BE2C (cell line): ENCODE results near the gene AIFM1.

Source experiments
- DNase-seq: peaks from one replicate; pipeline ENCODE4 v3.0.0-alpha.2; 2020
- H3K27me3 ChIP-seq: fragments of 250-450 bp; sonication (Bioruptor Pico); 2 replicates; pipeline ENCODE4 v1.5.1; 2020; ENCODE audit warnings: mild to moderate bottlenecking
- H3K36me3 ChIP-seq: fragments of 250-450 bp; sonication (Bioruptor Pico); 2 replicates; pipeline ENCODE4 v1.5.1; 2020; ENCODE audit warnings: mild to moderate bottlenecking
- H3K4me1 ChIP-seq: fragments of 250-450 bp; sonication (Bioruptor Pico); 2 replicates; pipeline ENCODE4 v1.5.1; 2020
- H3K4me3 ChIP-seq: 2 replicates; pipeline ENCODE4 v1.5.1; 2011; ENCODE audit warnings: low read depth, low read length
- H3K9me3 ChIP-seq: fragments of 250-450 bp; sonication (Bioruptor Pico); 2 replicates; pipeline ENCODE4 v1.5.1; 2020
- TF ChIP-seq, protein P1 (sequence below): IDR thresholded peaks from 2 replicates; pipeline ENCODE4 v1.5.1; 2012; ENCODE audit warnings: mild to moderate bottlenecking, low read depth, low read length

AIFM1 gene

DNA sequence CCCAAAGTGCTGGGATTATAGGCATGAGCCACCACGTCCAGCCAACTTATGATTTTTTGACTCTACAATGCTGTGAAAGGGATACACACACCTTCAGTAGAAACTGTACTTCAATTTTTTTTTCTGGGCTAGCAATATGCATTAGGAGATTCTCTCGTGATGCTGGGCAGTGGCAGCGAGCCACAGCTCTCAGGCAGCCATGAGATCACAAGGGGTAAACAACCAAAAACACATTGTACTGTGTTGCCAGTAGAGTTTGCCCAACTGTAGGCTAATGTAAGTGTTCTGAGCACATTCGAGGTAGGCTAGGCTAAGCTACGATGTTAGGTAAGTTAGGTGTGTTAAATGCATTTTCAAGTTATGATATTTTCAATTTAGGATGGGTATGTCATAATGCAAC lies 31.8 kb upstream of the AIFM1 start:
- peaks cover 3% of the 10 kb centered on the region; the same call in 1 of the 2 replicates for H3K27me3 ChIP-seq
- H3K4me3 ChIP-seq, result no peak overlapping the region
- H3K9me3 ChIP-seq, result no peaks in the 10 kb centered on the region
- H3K4me1 ChIP-seq, result no peaks in the 10 kb centered on the region
- H3K36me3 ChIP-seq, result no peaks in the 10 kb centered on the region
- TF ChIP-seq, protein P1, sequence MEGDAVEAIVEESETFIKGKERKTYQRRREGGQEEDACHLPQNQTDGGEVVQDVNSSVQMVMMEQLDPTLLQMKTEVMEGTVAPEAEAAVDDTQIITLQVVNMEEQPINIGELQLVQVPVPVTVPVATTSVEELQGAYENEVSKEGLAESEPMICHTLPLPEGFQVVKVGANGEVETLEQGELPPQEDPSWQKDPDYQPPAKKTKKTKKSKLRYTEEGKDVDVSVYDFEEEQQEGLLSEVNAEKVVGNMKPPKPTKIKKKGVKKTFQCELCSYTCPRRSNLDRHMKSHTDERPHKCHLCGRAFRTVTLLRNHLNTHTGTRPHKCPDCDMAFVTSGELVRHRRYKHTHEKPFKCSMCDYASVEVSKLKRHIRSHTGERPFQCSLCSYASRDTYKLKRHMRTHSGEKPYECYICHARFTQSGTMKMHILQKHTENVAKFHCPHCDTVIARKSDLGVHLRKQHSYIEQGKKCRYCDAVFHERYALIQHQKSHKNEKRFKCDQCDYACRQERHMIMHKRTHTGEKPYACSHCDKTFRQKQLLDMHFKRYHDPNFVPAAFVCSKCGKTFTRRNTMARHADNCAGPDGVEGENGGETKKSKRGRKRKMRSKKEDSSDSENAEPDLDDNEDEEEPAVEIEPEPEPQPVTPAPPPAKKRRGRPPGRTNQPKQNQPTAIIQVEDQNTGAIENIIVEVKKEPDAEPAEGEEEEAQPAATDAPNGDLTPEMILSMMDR, result no peak
- no peak for DNase-seq

- H3K4me3 ChIP-seq, result no peak overlapping the region
- TF ChIP-seq, protein P1, result no peak
- no peaks in the 10 kb centered on the region for H3K9me3 ChIP-seq
- no peaks in the 10 kb centered on the region for H3K36me3 ChIP-seq
- peaks cover 3% of the 10 kb centered on the region; the same call in 1 of the 2 replicates for H3K27me3 ChIP-seq
- no peak for DNase-seq
- no peaks in the 10 kb centered on the region for H3K4me1 ChIP-seq
Measured at GRCh38 chrX:130196466-130196865, 30.8 kb upstream of the AIFM1 start.

DNA sequence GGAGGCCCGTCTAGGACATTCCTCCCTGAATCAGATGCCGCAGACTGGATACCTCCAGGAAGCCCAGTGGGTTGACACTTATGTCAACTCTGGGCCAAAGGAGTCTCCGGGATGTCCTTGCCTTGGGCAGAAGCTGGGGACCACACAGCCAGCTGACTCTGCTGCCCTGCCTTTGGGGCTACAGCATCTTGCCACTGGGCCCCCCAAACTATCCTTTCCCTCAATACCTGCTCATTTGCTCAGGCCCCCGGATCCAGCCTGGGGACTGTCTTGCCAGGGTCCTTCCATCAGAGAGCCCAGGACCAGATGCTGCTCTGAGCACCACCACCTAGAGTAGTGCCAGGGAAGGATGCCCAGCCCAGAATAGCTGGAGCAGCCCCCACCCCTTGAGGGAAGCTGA lies 25.2 kb upstream of the AIFM1 start:
- TF ChIP-seq, protein P1, result no peak
- Histone ChIP-seq H3K36me3 (no peaks in the 10 kb centered on the region), H3K27me3 (no peaks in the 10 kb centered on the region; the same call in 1 of the 2 replicates), H3K4me1 (no peaks in the 10 kb centered on the region), H3K9me3 (no peaks in the 10 kb centered on the region), H3K4me3 (no peak overlapping the region)
- DNase-seq, result no peak

DNA sequence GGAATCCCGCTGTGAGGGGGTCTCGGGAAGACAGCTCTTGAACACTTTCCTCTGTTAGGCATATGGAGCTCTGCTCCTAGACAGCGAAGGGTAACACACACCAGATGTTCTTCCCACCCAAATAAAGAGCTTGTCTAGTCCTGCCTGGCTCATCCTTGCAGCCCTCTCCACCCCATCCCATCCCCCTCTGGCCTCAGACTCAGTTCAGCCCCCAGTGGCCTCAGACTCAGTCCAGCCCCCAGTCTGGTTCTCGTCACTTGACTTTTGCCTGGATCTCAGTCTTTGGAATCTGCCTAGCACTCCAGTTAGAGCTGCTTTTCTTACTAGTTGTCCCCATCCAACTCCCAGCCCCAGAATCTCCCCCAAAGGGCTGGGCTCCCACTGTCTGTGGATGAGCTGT lies 21.0 kb upstream of the AIFM1 start:
- Histone ChIP-seq H3K36me3 (no peaks in the 10 kb centered on the region; the same call in 1 of the 2 replicates), H3K27me3 (no peaks in the 10 kb centered on the region), H3K4me1 (no peaks in the 10 kb centered on the region), H3K4me3 (no peak overlapping the region), H3K9me3 (no peaks in the 10 kb centered on the region)
- DNase-seq, result peak; percentile 25
- TF ChIP-seq, protein P1, result no peak

- DNase-seq, result no peak
- peaks cover 3% of the 10 kb centered on the region for H3K4me1 ChIP-seq
- TF ChIP-seq, protein P1, result no peak
- no peak overlapping the region for H3K4me3 ChIP-seq
- H3K27me3 ChIP-seq, result no peaks in the 10 kb centered on the region
- H3K36me3 ChIP-seq, result no peaks in the 10 kb centered on the region; the same call in 1 of the 2 replicates
- no peaks in the 10 kb centered on the region for H3K9me3 ChIP-seq
Measured at GRCh38 chrX:130184857-130185256, 19.2 kb upstream of the AIFM1 start.

DNA sequence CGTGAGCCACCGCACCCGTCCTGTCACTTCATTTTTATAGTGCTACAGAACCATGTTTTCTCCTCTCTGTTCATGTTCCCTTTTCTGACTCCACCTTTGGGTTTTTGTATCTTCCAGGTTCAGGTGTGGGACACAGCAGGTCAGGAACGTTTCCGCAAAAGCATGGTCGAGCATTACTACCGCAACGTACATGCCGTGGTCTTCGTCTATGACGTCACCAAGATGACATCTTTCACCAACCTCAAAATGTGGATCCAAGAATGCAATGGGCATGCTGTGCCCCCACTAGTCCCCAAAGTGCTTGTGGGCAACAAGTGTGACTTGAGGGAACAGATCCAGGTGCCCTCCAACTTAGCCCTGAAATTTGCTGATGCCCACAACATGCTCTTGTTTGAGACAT lies 18.5 kb upstream of the AIFM1 start:
- H3K4me1 ChIP-seq, result peaks cover 8% of the 10 kb centered on the region
- DNase-seq, result no peak
- no peaks in the 10 kb centered on the region for H3K27me3 ChIP-seq
- H3K9me3 ChIP-seq, result no peaks in the 10 kb centered on the region
- H3K4me3 ChIP-seq, result no peak overlapping the region
- no peaks in the 10 kb centered on the region; the same call in 1 of the 2 replicates for H3K36me3 ChIP-seq
- TF ChIP-seq, protein P1, result no peak
